ENCODE results near the gene P2RY11. TPM values are rescaled to one million over a fixed set of nuclear protein-coding genes. Genes with fewer than 3 reads are reported as not detected.

The P2RY11 gene
- total RNA-seq, 1 donor from 2014 or later, result 19.3 TPM

DNA sequence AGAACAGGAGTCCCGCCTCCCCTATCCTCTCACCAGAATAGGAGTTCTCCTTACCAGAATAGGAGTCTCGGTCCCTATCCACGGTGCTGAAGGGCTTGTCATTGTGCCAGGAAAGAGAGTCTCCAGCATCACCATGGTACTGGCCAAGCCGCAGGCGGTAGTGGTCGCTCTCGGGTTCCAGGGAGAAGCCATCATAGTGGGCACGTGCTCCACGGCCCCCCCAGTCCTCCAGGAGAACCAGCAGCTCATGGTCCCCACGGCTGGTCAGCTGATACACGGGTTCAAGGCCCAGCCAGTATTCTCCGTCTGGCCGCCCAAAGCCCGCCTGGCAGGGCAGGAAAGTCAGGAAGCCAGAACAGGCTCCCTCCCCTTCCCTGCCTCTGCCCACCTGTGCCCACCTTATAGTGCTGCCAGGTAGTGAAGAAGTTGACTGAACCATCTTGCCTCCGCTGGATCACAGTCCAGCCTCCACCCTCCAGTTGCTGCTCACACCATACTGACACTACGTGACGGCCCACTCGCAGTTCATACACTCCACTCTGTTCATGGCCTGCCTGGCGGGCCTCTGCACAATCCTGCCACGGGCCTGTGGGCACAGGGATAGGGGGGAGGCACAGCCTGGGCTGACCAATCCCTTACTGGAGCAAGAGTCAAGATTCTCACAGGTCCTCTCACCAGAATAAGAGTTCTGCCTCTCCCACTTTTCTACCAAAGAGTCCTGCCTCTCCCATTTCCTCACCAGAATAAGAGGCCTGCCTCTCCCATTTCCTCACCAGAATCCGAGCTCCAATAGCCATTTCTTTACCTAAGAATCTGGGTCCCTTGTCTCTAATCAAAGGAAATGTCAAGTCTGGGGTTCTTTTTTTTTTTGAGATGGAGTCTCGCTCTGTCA, 18.0 kb upstream of the P2RY11 start:
- Histone ChIP-seq H3K9me3 (ENCODE audit: insufficient read depth, low read depth, low read length) (peaks cover 5% of the 10 kb centered on the region), H3K27ac (ENCODE audit: low read depth, low read length) (no peak overlapping the region), H3K36me3 (ENCODE audit: insufficient read depth, low read length) (no peaks in the 10 kb centered on the region), H3K4me2 (ENCODE audit: low read length) (no peak overlapping the region), H3K4me3 (ENCODE audit: insufficient read depth, low read depth, low read length) (no peak overlapping the region), H4K20me1 (ENCODE audit: insufficient read depth, low read length) (no peaks in the 10 kb centered on the region), H3K79me2 (ENCODE audit: insufficient read depth, low read length) (no peaks in the 10 kb centered on the region), H3K9ac (ENCODE audit: low read length) (no peak overlapping the region), H2AFZ (ENCODE audit: low read depth, low read length) (no peak overlapping the region), H3K27me3 (ENCODE audit: insufficient read depth, low read length) (no peaks in the 10 kb centered on the region), H3K4me1 (ENCODE audit: insufficient read depth, low read length) (peaks cover 3% of the 10 kb centered on the region)
- TF ChIP-seq EZH2 (IDR thresholded peaks at IDR 0.05; ENCODE audit: insufficient read depth, low read length), result no peak
- TF ChIP-seq, protein P1, sequence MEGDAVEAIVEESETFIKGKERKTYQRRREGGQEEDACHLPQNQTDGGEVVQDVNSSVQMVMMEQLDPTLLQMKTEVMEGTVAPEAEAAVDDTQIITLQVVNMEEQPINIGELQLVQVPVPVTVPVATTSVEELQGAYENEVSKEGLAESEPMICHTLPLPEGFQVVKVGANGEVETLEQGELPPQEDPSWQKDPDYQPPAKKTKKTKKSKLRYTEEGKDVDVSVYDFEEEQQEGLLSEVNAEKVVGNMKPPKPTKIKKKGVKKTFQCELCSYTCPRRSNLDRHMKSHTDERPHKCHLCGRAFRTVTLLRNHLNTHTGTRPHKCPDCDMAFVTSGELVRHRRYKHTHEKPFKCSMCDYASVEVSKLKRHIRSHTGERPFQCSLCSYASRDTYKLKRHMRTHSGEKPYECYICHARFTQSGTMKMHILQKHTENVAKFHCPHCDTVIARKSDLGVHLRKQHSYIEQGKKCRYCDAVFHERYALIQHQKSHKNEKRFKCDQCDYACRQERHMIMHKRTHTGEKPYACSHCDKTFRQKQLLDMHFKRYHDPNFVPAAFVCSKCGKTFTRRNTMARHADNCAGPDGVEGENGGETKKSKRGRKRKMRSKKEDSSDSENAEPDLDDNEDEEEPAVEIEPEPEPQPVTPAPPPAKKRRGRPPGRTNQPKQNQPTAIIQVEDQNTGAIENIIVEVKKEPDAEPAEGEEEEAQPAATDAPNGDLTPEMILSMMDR (IDR thresholded peaks at IDR 0.05; ENCODE audit: insufficient read depth, low read depth, low read length), result no peak
- FAIRE-seq (no peak), DNase-seq (ENCODE audit: low read depth) (no peak)
- Mint-ChIP-seq H3K27ac (ENCODE audit: unreplicated experiment) (no peak overlapping the region), H3K4me1 (ENCODE audit: low read depth, unreplicated experiment) (peaks cover 1% of the 10 kb centered on the region), H3K36me3 (ENCODE audit: low read depth, unreplicated experiment) (peaks cover 31% of the 10 kb centered on the region), H3K9me3 (ENCODE audit: unreplicated experiment) (no peaks in the 10 kb centered on the region), H3K4me3 (ENCODE audit: unreplicated experiment) (no peak overlapping the region), H3K27me3 (ENCODE audit: low read depth, unreplicated experiment) (no peaks in the 10 kb centered on the region)

DNA sequence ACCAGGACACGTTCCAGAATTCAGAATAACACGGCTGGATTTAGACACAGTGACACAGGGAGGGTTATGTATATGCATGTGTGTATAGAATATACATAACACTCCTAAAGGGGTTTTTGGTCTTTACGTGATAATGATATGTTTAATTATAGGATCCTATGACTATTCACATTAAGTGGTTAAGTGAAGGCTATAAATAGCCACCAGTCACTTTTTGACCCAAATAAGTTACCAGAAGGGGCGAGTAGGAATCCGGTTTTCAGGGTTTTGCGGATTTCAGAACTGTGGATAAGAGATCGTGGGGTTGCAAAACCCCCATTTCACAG, 15.9 kb upstream of the P2RY11 start:
- Histone ChIP-seq H3K36me3 (ENCODE audit: insufficient read depth, low read length) (no peaks in the 10 kb centered on the region), H3K4me2 (ENCODE audit: low read length) (peak overlapping the region; percentile 83), H3K4me1 (ENCODE audit: insufficient read depth, low read length) (peaks cover 3% of the 10 kb centered on the region), H3K4me3 (ENCODE audit: insufficient read depth, low read depth, low read length) (peak overlapping the region; percentile 15), H3K9ac (ENCODE audit: low read length) (no peak overlapping the region), H2AFZ (ENCODE audit: low read depth, low read length) (peak overlapping the region; percentile 59), H3K27ac (ENCODE audit: low read depth, low read length) (no peak overlapping the region), H3K9me3 (ENCODE audit: insufficient read depth, low read depth, low read length) (peaks cover 5% of the 10 kb centered on the region), H3K27me3 (ENCODE audit: insufficient read depth, low read length) (no peaks in the 10 kb centered on the region), H3K79me2 (ENCODE audit: insufficient read depth, low read length) (no peaks in the 10 kb centered on the region), H4K20me1 (ENCODE audit: insufficient read depth, low read length) (no peaks in the 10 kb centered on the region)
- Mint-ChIP-seq H3K36me3 (ENCODE audit: low read depth, unreplicated experiment) (peaks cover 21% of the 10 kb centered on the region), H3K9me3 (ENCODE audit: unreplicated experiment) (no peaks in the 10 kb centered on the region), H3K27ac (ENCODE audit: unreplicated experiment) (peak overlapping the region; percentile 48), H3K4me1 (ENCODE audit: low read depth, unreplicated experiment) (peaks cover 1% of the 10 kb centered on the region), H3K4me3 (ENCODE audit: unreplicated experiment) (peak overlapping the region; percentile 47), H3K27me3 (ENCODE audit: low read depth, unreplicated experiment) (peaks cover 13% of the 10 kb centered on the region)
- no peak for FAIRE-seq
- DNase-seq (ENCODE audit: low read depth), result no peak
- TF ChIP-seq, protein P1 (IDR thresholded peaks at IDR 0.05; ENCODE audit: insufficient read depth, low read depth, low read length), result no peak
- TF ChIP-seq EZH2 (IDR thresholded peaks at IDR 0.05; ENCODE audit: insufficient read depth, low read length), result no peak

Data from astrocyte (in vitro differentiated cells and primary cell).